Neural progenitor cell (in vitro differentiated cells): ENCODE results near the gene TCL1B. TPM values are rescaled to one million over a fixed set of nuclear protein-coding genes. Genes with fewer than 3 reads are reported as not detected.

Experiments used
- DNase-seq: peaks from one replicate; pipeline ENCODE4 v3.0.0-alpha.2; 2016; ENCODE audit warnings: low spot score
- H2AFZ ChIP-seq: fragments of 200-600 bp; sonication (generic); replicated peaks from 2 replicates; pipeline ENCODE4 v1.6.1; 2016; ENCODE audit warnings: antibody characterized with exemption
- H3F3A ChIP-seq: fragments of 200-600 bp; sonication (generic); 2 replicates; pipeline ENCODE4 v1.6.1; 2016; ENCODE audit warnings: antibody characterized with exemption, low read depth
- H3K27ac ChIP-seq: fragments of 200-600 bp; sonication (generic); 2 replicates; pipeline ENCODE4 v1.5.1; 2016; ENCODE audit warnings: mild to moderate bottlenecking
- H3K27me3 ChIP-seq: fragments of 200-600 bp; sonication (generic); 2 replicates; pipeline ENCODE4 v1.6.1; 2016; ENCODE audit warnings: mild to moderate bottlenecking, moderate library complexity
- H3K36me3 ChIP-seq: fragments of 200-600 bp; sonication (generic); 2 replicates; pipeline ENCODE4 v1.5.1; 2016
- H3K4me1 ChIP-seq: fragments of 200-600 bp; sonication (generic); 2 replicates; pipeline ENCODE4 v1.6.1; 2016; ENCODE audit warnings: mixed run types
- H3K4me2 ChIP-seq: fragments of 200-600 bp; sonication (generic); 2 replicates; pipeline ENCODE4 v1.6.1; 2016
- H3K4me3 ChIP-seq: fragments of 200-600 bp; sonication (generic); 2 replicates; pipeline ENCODE4 v1.5.1; 2016
- H3K79me2 ChIP-seq: fragments of 200-600 bp; sonication (generic); 2 replicates; pipeline ENCODE4 v1.6.1; 2016; ENCODE audit warnings: low read depth
- H3K9ac ChIP-seq: fragments of 200-600 bp; sonication (generic); 2 replicates; pipeline ENCODE4 v1.6.1; 2016
- H3K9me3 ChIP-seq: fragments of 200-600 bp; sonication (generic); 2 replicates; pipeline ENCODE4 v1.5.1; 2016; ENCODE audit warnings: low read depth
- H4K20me1 ChIP-seq: fragments of 200-600 bp; sonication (generic); 2 replicates; pipeline ENCODE4 v1.6.1; 2016; ENCODE audit warnings: low read depth
- H3K27ac Mint-ChIP-seq: 3 replicates; pipeline ENCODE4 v1.8.0; 2021; ENCODE audit warnings: mixed read lengths
- H3K27me3 Mint-ChIP-seq: 2 replicates; pipeline ENCODE4 v1.8.0; 2022; ENCODE audit warnings: low read depth, mild to moderate bottlenecking, inconsistent platforms, moderate library complexity, mixed read lengths; ENCODE audit not compliant: insufficient read depth
- H3K36me3 Mint-ChIP-seq: 3 replicates; pipeline ENCODE4 v1.8.0; 2021; ENCODE audit warnings: mixed read lengths
- H3K4me1 Mint-ChIP-seq: 3 replicates; pipeline ENCODE4 v1.8.0; 2021; ENCODE audit warnings: mixed read lengths
- H3K4me3 Mint-ChIP-seq: 3 replicates; pipeline ENCODE4 v1.8.0; 2021; ENCODE audit warnings: mild to moderate bottlenecking, moderate library complexity, mixed read lengths
- H3K9me3 Mint-ChIP-seq: 3 replicates; pipeline ENCODE4 v1.8.0; 2020; ENCODE audit warnings: mixed read lengths
- EZH2 ChIP-seq: fragments of 200-600 bp; sonication (generic); IDR thresholded peaks from 2 replicates; pipeline ENCODE4 v1.6.1; 2017; ENCODE audit warnings: antibody characterized with exemption, mild to moderate bottlenecking, moderate library complexity
- EZH2phosphoT487 ChIP-seq: fragments of 200-600 bp; sonication (generic); IDR thresholded peaks from 2 replicates; pipeline ENCODE4 v1.6.1; 2017; ENCODE audit warnings: antibody characterized with exemption
- total RNA-seq: library from RNA; depleted of rRNA; stranded (reverse); fragments of >200 nt; gene quantifications from 2 replicates; pipeline ENCODE4 v1.2.3, GENCODE V29; 2015; ENCODE audit warnings: low replicate concordance
- TF ChIP-seq, protein P1 (sequence below): fragments of 200-600 bp; sonication (generic); IDR thresholded peaks from 2 replicates; pipeline ENCODE4 v1.5.1; 2017; ENCODE audit warnings: antibody characterized with exemption, mild to moderate bottlenecking

TCL1B gene
- total RNA-seq, 1 donor from 2014 or later: not detected

DNA sequence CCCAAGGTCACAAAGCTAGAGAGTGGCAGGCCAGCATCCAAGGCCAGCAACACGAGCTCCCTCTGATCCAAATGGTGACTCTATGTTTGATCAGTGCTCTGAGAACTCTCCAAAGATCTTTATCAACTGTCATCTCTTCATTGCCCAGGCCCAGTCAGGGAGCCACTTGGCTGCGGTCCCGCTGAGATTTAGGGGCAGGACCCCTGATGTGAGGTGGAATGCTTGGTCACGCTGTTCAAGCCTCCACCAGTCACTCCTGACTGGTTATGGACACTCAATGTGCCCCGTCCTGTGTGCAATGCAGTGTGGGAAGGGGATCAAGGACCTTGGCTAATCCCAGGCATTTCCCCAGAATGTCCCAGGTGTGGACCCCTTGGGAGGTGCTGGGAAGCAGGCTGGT is 19.8 kb upstream of the TCL1B start:
- Histone ChIP-seq H3K9ac (no peak overlapping the region), H4K20me1 (no peaks in the 10 kb centered on the region), H3K36me3 (no peaks in the 10 kb centered on the region), H3F3A (peaks cover 13% of the 10 kb centered on the region), H3K27me3 (peaks cover 17% of the 10 kb centered on the region), H3K27ac (no peak overlapping the region), H3K4me3 (no peak overlapping the region), H3K79me2 (no peaks in the 10 kb centered on the region), H3K9me3 (no peaks in the 10 kb centered on the region), H3K4me2 (no peak overlapping the region), H2AFZ (no peak overlapping the region), H3K4me1 (peaks cover 14% of the 10 kb centered on the region)
- DNase-seq: no peak
- Mint-ChIP-seq H3K4me3 (no peak overlapping the region), H3K4me1 (peaks cover 12% of the 10 kb centered on the region), H3K27me3 (peaks cover 7% of the 10 kb centered on the region), H3K36me3 (no peaks in the 10 kb centered on the region), H3K9me3 (no peaks in the 10 kb centered on the region), H3K27ac (no peak overlapping the region)
- no peak for TF ChIP-seq EZH2phosphoT487
- TF ChIP-seq, protein P1, sequence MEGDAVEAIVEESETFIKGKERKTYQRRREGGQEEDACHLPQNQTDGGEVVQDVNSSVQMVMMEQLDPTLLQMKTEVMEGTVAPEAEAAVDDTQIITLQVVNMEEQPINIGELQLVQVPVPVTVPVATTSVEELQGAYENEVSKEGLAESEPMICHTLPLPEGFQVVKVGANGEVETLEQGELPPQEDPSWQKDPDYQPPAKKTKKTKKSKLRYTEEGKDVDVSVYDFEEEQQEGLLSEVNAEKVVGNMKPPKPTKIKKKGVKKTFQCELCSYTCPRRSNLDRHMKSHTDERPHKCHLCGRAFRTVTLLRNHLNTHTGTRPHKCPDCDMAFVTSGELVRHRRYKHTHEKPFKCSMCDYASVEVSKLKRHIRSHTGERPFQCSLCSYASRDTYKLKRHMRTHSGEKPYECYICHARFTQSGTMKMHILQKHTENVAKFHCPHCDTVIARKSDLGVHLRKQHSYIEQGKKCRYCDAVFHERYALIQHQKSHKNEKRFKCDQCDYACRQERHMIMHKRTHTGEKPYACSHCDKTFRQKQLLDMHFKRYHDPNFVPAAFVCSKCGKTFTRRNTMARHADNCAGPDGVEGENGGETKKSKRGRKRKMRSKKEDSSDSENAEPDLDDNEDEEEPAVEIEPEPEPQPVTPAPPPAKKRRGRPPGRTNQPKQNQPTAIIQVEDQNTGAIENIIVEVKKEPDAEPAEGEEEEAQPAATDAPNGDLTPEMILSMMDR: no peak
- no peak for TF ChIP-seq EZH2

DNA sequence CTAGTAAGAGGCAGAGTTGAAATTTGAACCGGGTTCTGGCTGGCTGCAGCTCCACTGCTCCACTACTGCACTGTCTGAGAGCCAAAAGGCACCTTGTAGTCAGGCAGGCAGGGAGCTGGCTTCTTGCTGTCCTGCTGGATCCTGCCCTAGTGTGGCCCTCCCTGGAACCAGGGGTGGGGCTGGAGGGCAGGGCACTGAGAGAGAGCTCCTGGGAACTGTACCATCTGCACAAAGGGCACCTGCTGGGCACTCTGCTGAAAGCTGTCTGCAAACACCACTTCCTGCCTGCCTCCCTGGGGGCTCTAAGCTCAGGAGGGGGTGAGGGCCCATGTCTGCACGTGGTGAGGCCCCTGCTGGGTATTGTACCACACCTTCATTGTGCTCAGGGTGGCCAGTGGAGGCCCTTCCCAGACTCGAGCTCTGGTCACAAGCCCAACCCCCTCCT is 19.0 kb upstream of the TCL1B start:
- peaks cover 12% of the 10 kb centered on the region for H3K4me1 Mint-ChIP-seq
- Histone ChIP-seq H3K4me1 (peaks cover 14% of the 10 kb centered on the region), H3K36me3 (no peaks in the 10 kb centered on the region), H3K9me3 (no peaks in the 10 kb centered on the region), H3K27me3 (peaks cover 17% of the 10 kb centered on the region), H3K27ac (no peak overlapping the region), H3K9ac (no peak overlapping the region), H3K79me2 (no peaks in the 10 kb centered on the region), H3F3A (peaks cover 13% of the 10 kb centered on the region), H2AFZ (no peak overlapping the region), H4K20me1 (no peaks in the 10 kb centered on the region), H3K4me3 (no peak overlapping the region), H3K4me2 (no peak overlapping the region)
- peak; percentile 16 for DNase-seq
- TF ChIP-seq EZH2: no peak
- TF ChIP-seq, protein P1: no peak
- TF ChIP-seq EZH2phosphoT487: no peak
- no peaks in the 10 kb centered on the region for H3K9me3 Mint-ChIP-seq
- peaks cover 7% of the 10 kb centered on the region for H3K27me3 Mint-ChIP-seq
- no peaks in the 10 kb centered on the region for H3K36me3 Mint-ChIP-seq
- no peak overlapping the region for H3K27ac Mint-ChIP-seq
- no peak overlapping the region for H3K4me3 Mint-ChIP-seq

DNA sequence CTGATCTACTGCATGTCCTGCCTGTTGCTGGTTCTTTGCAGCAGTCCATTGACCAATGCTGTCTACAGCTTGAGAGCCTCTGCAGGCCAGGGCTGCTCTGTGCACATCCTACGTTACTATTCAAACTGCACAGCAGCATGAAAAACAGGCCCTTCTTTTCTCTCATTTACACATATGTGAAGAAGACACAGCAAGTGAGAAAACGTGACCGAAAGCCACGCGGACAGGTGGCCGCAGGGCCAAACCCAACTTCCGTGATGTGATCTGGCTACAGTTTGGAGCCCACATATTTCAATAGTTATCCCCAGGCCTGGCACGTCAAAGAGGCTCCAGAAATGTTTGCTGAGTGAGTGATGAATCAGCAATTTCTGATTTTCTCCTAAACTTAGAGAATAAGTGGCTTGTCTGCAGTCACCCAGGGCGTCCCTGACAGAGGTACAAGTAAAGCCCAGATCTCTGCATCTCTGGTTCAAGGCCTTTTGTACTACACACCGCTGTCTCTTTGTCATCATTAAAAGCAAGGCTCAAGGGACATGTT is 17.9 kb upstream of the TCL1B start:
- Mint-ChIP-seq H3K27me3 (peaks cover 8% of the 10 kb centered on the region), H3K36me3 (no peaks in the 10 kb centered on the region), H3K4me3 (no peak overlapping the region), H3K9me3 (peaks cover under 1% of the 10 kb centered on the region), H3K4me1 (peaks cover 12% of the 10 kb centered on the region), H3K27ac (peak overlapping the region; percentile 70)
- H3K27me3 ChIP-seq: peaks cover 17% of the 10 kb centered on the region
- TF ChIP-seq EZH2phosphoT487 (no peak), EZH2 (no peak)
- TF ChIP-seq, protein P1: no peak
- H3K27ac ChIP-seq: no peak overlapping the region
- H3K4me1 ChIP-seq: peaks cover 14% of the 10 kb centered on the region
- no peak for DNase-seq
- no peaks in the 10 kb centered on the region for H3K9me3 ChIP-seq
- no peaks in the 10 kb centered on the region for H3K79me2 ChIP-seq
- H3K4me3 ChIP-seq: no peak overlapping the region
- no peaks in the 10 kb centered on the region for H4K20me1 ChIP-seq
- peaks cover 13% of the 10 kb centered on the region for H3F3A ChIP-seq
- H2AFZ ChIP-seq: no peak overlapping the region
- no peaks in the 10 kb centered on the region for H3K36me3 ChIP-seq
- H3K4me2 ChIP-seq: no peak overlapping the region
- no peak overlapping the region for H3K9ac ChIP-seq
